ENCODE data around the gene RIPOR3. TPM values are rescaled to one million over a fixed set of nuclear protein-coding genes. Genes with fewer than 3 reads are reported as not detected.
"Not testable (repeated sequence)": the region's sequence is repeated elsewhere in the genome, so short reads cannot be mapped to it uniquely, and the experiment has no call there.

RIPOR3 gene
- total and polyA plus RNA-seq, 4 donors = 5.6 to 90.3 (median 16.3) TPM

DNA sequence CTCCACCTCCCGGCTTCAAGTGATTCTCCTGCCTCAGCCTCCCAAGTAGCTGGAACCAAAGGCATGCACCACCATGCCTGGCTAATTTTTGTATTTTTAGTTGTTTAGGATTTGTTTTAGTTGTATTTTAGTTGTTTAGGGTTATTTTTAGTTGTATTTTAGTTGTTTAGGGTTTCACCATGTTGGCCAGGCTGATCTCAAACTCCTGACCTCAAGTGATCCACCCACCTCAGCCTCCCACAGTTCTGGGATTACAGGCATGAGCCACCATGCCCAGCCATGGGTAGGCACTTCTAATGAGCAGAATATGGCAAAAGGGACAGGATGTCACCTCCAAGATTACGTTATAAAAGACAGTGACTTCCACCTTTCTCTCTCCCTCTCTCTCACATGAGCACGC lies 20.3 kb downstream of the RIPOR3 start:
- not testable (repeated sequence) for DNase-seq (ENCODE audit: low spot score); H3K27ac ChIP-seq (ENCODE audit: low read depth in 1 of 2, low read length in 2 of 2); H3K9ac ChIP-seq (ENCODE audit: low read depth in 1 of 2, low read length in 2 of 2); H3K36me3 ChIP-seq (ENCODE audit: control insufficient read depth in 4 of 4, insufficient read depth in 3 of 4, low read depth in 1 of 4, low read length in 3 of 4); H3K9me3 ChIP-seq (ENCODE audit: control insufficient read depth in 4 of 4, low read length in 3 of 4); H3K27me3 ChIP-seq (ENCODE audit: control insufficient read depth in 4 of 4, insufficient read depth in 4 of 4, low read length in 3 of 4); H3K4me3 ChIP-seq (ENCODE audit: low read depth in 1 of 3, low read length in 3 of 3); H3K4me1 ChIP-seq (ENCODE audit: control insufficient read depth in 4 of 4, insufficient read depth in 4 of 4, low read length in 3 of 4)
- 78% methylated on average over 3 of the region's 3 CpGs for WGBS

- no peaks in the 10 kb centered on the region for H3K9me3 ChIP-seq (ENCODE audit: control insufficient read depth in 4 of 4, low read length in 3 of 4)
- no peak overlapping the region for H3K27ac ChIP-seq (ENCODE audit: low read depth in 1 of 2, low read length in 2 of 2)
- TF ChIP-seq TAF1 (conservative IDR thresholded peaks at IDR 0.05) = no peak
- TF ChIP-seq SP1 (IDR thresholded peaks at IDR 0.05) = no peak
- no peak for TF ChIP-seq FOXA2 (IDR thresholded peaks at IDR 0.05)
- TF ChIP-seq HNF4G (IDR thresholded peaks at IDR 0.05) = no peak
- TF ChIP-seq ZBTB33 (IDR thresholded peaks at IDR 0.05) = no peak
- no peak for TF ChIP-seq EGR1 (IDR thresholded peaks at IDR 0.05; ENCODE audit: low read depth in 2 of 2)
- no peak for TF ChIP-seq REST (IDR thresholded peaks at IDR 0.05)
- TF ChIP-seq, protein P1, sequence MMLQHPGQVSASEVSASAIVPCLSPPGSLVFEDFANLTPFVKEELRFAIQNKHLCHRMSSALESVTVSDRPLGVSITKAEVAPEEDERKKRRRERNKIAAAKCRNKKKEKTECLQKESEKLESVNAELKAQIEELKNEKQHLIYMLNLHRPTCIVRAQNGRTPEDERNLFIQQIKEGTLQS (IDR thresholded peaks at IDR 0.05) = no peak
- TF ChIP-seq GABPA (IDR thresholded peaks at IDR 0.05 in 1 of 2, conservative IDR thresholded peaks at IDR 0.05 in 1 of 2) = no peak
- TF ChIP-seq RXRA (IDR thresholded peaks at IDR 0.05) = no peak
- no peak for TF ChIP-seq JUND (IDR thresholded peaks at IDR 0.05)
- TF ChIP-seq, protein P2, sequence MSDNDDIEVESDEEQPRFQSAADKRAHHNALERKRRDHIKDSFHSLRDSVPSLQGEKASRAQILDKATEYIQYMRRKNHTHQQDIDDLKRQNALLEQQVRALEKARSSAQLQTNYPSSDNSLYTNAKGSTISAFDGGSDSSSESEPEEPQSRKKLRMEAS (IDR thresholded peaks at IDR 0.05) = no peak
- TF ChIP-seq FOXA1 (IDR thresholded peaks at IDR 0.05) = no peak
- TF ChIP-seq YY1 (IDR thresholded peaks at IDR 0.05) = no peak
- TF ChIP-seq RAD21 (IDR thresholded peaks at IDR 0.05) = no peak
- TF ChIP-seq, protein P3, sequence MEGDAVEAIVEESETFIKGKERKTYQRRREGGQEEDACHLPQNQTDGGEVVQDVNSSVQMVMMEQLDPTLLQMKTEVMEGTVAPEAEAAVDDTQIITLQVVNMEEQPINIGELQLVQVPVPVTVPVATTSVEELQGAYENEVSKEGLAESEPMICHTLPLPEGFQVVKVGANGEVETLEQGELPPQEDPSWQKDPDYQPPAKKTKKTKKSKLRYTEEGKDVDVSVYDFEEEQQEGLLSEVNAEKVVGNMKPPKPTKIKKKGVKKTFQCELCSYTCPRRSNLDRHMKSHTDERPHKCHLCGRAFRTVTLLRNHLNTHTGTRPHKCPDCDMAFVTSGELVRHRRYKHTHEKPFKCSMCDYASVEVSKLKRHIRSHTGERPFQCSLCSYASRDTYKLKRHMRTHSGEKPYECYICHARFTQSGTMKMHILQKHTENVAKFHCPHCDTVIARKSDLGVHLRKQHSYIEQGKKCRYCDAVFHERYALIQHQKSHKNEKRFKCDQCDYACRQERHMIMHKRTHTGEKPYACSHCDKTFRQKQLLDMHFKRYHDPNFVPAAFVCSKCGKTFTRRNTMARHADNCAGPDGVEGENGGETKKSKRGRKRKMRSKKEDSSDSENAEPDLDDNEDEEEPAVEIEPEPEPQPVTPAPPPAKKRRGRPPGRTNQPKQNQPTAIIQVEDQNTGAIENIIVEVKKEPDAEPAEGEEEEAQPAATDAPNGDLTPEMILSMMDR (IDR thresholded peaks at IDR 0.05; ENCODE audit: low read depth, low read length, missing input control) = no peak
- no peak for TF ChIP-seq HNF4A (conservative IDR thresholded peaks at IDR 0.05)
- TF ChIP-seq NR2F2 (IDR thresholded peaks at IDR 0.05) = no peak
- H3K4me1 ChIP-seq (ENCODE audit: control insufficient read depth in 4 of 4, insufficient read depth in 4 of 4, low read length in 3 of 4) = peaks cover 0 to 3% (median 1%) of the 10 kb centered on the region in 4 donors
- no peak overlapping the region for H3K9ac ChIP-seq (ENCODE audit: low read depth in 1 of 2, low read length in 2 of 2)
- no peak for DNase-seq (ENCODE audit: low spot score)
- no peaks in the 10 kb centered on the region for H3K27me3 ChIP-seq (ENCODE audit: control insufficient read depth in 4 of 4, insufficient read depth in 4 of 4, low read length in 3 of 4)
- no peaks in the 10 kb centered on the region for H3K36me3 ChIP-seq (ENCODE audit: control insufficient read depth in 4 of 4, insufficient read depth in 3 of 4, low read depth in 1 of 4, low read length in 3 of 4)
- H3K4me3 ChIP-seq (ENCODE audit: low read depth in 1 of 3, low read length in 3 of 3) = no peak overlapping the region
- 91% methylated on average over 12 of the region's 12 CpGs for WGBS
These were observed 21.0 kb downstream of the RIPOR3 start for GRCh38 chr20:50670126-50670862.

Measured in liver (tissue), 9 donors.